Measurements from ENCODE around the gene CABCOCO1.

DNA sequence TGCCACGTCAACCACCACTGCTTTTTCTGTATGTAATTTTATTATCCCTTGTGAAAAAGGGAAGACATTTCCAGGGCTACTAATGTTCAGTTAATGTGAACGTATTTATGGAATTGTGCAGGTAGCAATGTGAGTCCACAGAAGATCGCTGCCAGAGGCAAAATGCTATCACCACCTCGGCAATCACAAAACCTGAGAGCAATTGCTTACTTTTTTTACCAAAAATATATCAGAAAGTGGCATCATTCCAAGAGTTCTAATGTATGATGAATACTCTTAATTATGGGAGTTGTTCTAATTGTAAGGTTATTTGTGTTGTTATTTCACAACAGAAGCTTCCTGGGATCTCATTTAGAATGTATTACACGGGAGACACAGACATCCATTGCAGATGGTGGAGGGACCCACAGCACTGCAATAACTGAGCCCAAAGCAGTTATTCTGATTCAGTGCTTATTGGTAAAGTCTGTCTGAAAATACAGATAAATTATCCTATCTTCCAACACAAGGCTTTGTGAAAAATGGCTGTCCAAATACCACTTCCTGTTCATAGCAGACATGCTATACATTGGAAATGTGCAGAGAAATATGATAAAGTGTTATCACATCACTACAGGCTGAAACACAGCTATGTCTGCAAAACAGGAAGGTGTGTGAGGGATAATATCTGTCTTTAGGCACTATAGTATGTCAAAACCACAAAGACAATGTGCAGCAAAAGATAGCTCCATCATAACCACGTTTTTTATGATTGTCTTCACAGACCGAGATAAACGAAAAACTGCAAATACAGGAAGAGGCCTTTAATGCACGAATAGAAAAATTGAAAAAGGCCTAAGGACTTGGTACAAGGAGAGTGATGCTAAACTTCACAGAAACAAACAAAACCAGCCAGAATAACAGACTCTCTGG is 102.7 kb downstream of the CABCOCO1 start:
- TF ChIP-seq, protein P1, sequence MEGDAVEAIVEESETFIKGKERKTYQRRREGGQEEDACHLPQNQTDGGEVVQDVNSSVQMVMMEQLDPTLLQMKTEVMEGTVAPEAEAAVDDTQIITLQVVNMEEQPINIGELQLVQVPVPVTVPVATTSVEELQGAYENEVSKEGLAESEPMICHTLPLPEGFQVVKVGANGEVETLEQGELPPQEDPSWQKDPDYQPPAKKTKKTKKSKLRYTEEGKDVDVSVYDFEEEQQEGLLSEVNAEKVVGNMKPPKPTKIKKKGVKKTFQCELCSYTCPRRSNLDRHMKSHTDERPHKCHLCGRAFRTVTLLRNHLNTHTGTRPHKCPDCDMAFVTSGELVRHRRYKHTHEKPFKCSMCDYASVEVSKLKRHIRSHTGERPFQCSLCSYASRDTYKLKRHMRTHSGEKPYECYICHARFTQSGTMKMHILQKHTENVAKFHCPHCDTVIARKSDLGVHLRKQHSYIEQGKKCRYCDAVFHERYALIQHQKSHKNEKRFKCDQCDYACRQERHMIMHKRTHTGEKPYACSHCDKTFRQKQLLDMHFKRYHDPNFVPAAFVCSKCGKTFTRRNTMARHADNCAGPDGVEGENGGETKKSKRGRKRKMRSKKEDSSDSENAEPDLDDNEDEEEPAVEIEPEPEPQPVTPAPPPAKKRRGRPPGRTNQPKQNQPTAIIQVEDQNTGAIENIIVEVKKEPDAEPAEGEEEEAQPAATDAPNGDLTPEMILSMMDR (IDR thresholded peaks at IDR 0.05; ENCODE audit: low read depth, low read length) = no peak
- TF ChIP-seq EZH2phosphoT487 (IDR thresholded peaks at IDR 0.05; ENCODE audit: low read depth) = no peak
